SK-N-SH (cell line): ENCODE data around the gene PRRC2B.

Source experiments
- EP300 ChIP-seq, 2 experiments: IDR thresholded peaks; 2 replicates each; pipeline versions ENCODE4 v1.4.0 to v1.6.1; 2012; ENCODE audit warnings: borderline replicate concordance in 1 of 2, low read depth in 1 of 2, low read length in 1 of 2
- GABPA ChIP-seq: IDR thresholded peaks from 2 replicates; pipeline ENCODE4 v1.4.0; 2012; ENCODE audit warnings: low read depth, mild to moderate bottlenecking
- MXI1 ChIP-seq: IDR thresholded peaks from 2 replicates; pipeline ENCODE4 v1.6.1; 2012; ENCODE audit warnings: mild to moderate bottlenecking, low read depth, low read length, improper control_type of control experiment
- RAD21 ChIP-seq: IDR thresholded peaks from 2 replicates; pipeline ENCODE4 v1.6.1; 2012; ENCODE audit warnings: mild to moderate bottlenecking, low read length
- SMC3 ChIP-seq: IDR thresholded peaks from 2 replicates; pipeline ENCODE4 v1.6.1; 2012; ENCODE audit warnings: low read depth, low read length, improper control_type of control experiment
- TEAD4 ChIP-seq: IDR thresholded peaks from 2 replicates; pipeline ENCODE4 v1.4.0; 2012; ENCODE audit warnings: mild to moderate bottlenecking, borderline replicate concordance; ENCODE audit not compliant: insufficient read depth
- YY1 ChIP-seq: IDR thresholded peaks from 2 replicates; pipeline ENCODE4 v1.4.0; 2012; ENCODE audit warnings: low read depth, mild to moderate bottlenecking
- TF ChIP-seq, protein P1 (sequence below): fragments of 200-600 bp; sonication (generic); IDR thresholded peaks from 2 replicates; pipeline ENCODE4 v1.6.1; 2017; ENCODE audit warnings: antibody characterized with exemption, mild to moderate bottlenecking, moderate library complexity
- TF ChIP-seq, protein P2 (sequence below): IDR thresholded peaks from 2 replicates; pipeline ENCODE4 v1.6.1; 2012; ENCODE audit warnings: mild to moderate bottlenecking, low read depth, low read length, moderate library complexity

DNA sequence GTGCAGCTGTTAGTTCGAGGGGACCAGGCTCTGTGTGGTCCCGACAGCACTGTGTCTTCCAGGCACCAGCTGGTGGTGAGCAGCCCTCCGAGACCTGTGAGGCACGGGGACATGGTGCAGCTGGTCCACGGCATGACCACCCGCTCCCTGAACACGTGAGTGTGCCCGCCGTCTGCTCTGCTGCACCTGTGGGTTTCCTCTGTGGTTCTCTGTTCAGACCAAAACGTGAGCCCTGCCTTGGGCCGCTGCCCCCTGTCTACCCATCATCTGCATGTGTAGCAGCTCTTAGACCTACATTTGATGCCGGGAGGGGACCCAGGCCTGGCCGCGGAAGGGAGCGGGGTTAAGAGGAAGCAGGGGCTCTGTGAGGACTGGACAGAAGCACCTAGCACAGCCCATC, 119.3 kb downstream of the PRRC2B start:
- TF ChIP-seq GABPA (no peak), MXI1 (no peak), SMC3 (no peak), YY1 (no peak), RAD21 (no peak), TEAD4 (no peak), EP300 (IDR thresholded peaks at IDR 0.05; ENCODE audit: borderline replicate concordance in 1 of 2, low read depth in 1 of 2, low read length in 1 of 2) (no peak)
- TF ChIP-seq, protein P1, sequence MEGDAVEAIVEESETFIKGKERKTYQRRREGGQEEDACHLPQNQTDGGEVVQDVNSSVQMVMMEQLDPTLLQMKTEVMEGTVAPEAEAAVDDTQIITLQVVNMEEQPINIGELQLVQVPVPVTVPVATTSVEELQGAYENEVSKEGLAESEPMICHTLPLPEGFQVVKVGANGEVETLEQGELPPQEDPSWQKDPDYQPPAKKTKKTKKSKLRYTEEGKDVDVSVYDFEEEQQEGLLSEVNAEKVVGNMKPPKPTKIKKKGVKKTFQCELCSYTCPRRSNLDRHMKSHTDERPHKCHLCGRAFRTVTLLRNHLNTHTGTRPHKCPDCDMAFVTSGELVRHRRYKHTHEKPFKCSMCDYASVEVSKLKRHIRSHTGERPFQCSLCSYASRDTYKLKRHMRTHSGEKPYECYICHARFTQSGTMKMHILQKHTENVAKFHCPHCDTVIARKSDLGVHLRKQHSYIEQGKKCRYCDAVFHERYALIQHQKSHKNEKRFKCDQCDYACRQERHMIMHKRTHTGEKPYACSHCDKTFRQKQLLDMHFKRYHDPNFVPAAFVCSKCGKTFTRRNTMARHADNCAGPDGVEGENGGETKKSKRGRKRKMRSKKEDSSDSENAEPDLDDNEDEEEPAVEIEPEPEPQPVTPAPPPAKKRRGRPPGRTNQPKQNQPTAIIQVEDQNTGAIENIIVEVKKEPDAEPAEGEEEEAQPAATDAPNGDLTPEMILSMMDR = no peak
- TF ChIP-seq, protein P2, sequence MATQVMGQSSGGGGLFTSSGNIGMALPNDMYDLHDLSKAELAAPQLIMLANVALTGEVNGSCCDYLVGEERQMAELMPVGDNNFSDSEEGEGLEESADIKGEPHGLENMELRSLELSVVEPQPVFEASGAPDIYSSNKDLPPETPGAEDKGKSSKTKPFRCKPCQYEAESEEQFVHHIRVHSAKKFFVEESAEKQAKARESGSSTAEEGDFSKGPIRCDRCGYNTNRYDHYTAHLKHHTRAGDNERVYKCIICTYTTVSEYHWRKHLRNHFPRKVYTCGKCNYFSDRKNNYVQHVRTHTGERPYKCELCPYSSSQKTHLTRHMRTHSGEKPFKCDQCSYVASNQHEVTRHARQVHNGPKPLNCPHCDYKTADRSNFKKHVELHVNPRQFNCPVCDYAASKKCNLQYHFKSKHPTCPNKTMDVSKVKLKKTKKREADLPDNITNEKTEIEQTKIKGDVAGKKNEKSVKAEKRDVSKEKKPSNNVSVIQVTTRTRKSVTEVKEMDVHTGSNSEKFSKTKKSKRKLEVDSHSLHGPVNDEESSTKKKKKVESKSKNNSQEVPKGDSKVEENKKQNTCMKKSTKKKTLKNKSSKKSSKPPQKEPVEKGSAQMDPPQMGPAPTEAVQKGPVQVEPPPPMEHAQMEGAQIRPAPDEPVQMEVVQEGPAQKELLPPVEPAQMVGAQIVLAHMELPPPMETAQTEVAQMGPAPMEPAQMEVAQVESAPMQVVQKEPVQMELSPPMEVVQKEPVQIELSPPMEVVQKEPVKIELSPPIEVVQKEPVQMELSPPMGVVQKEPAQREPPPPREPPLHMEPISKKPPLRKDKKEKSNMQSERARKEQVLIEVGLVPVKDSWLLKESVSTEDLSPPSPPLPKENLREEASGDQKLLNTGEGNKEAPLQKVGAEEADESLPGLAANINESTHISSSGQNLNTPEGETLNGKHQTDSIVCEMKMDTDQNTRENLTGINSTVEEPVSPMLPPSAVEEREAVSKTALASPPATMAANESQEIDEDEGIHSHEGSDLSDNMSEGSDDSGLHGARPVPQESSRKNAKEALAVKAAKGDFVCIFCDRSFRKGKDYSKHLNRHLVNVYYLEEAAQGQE = no peak
